Caco-2 (cell line): ENCODE data around the gene CCL4L2. TPM values are rescaled to one million over a fixed set of nuclear protein-coding genes. Genes with fewer than 3 reads are reported as not detected.

Source experiments
- BruUV-seq: library from RNA; stranded (reverse); fragments of 400-500 nt; replicated peaks from 2 replicates; lab custom pipeline; 2021; lab: Mats Ljungman, UMichigan
- CTCF ChIA-PET: fragments of 300-600 bp; sonication (Branson Sonifier 250); formaldehyde crosslinking; loops from one replicate; lab custom pipeline; 2022; ENCODE audit warnings: antibody characterized with exemption; lab: Charles Lee
- POLR2A ChIA-PET: fragments of 300-600 bp; sonication (Branson Sonifier 250); formaldehyde crosslinking; loops from one replicate; lab custom pipeline; 2022; ENCODE audit warnings: antibody characterized with exemption; lab: Charles Lee
- DNase-seq, 2 experiments: peaks; one replicate each; pipeline versions ENCODE4 v3.0.0 to v3.0.0-alpha.2; 2020 to 2022
- H3K27me3 ChIP-seq: replicated peaks from 2 replicates; pipeline ENCODE4 v1.6.0; 2011; ENCODE audit warnings: low read length; ENCODE audit not compliant: control insufficient read depth, insufficient read depth
- H3K36me3 ChIP-seq: 2 replicates; pipeline ENCODE4 v1.5.1; 2011; ENCODE audit warnings: low read length; ENCODE audit not compliant: control insufficient read depth, insufficient read depth
- H3K4me1 ChIP-seq: fragments of 250-450 bp; sonication (Bioruptor Pico); 2 replicates; pipeline ENCODE4 v1.5.1; 2020; ENCODE audit warnings: mild to moderate bottlenecking
- H3K4me3 ChIP-seq: 2 replicates; pipeline ENCODE4 v1.5.1; 2011; ENCODE audit warnings: low read depth, mild to moderate bottlenecking, control low read depth, low read length
- H3K9me3 ChIP-seq: fragments of 250-450 bp; sonication (Bioruptor Pico); 2 replicates; pipeline ENCODE4 v1.5.1; 2020; ENCODE audit warnings: mild to moderate bottlenecking, moderate library complexity
- H3K27ac Mint-ChIP-seq: one replicate; pipeline ENCODE4 v1.8.0; 2022; ENCODE audit warnings: mixed read lengths; ENCODE audit not compliant: unreplicated experiment
- H3K27me3 Mint-ChIP-seq: one replicate; pipeline ENCODE4 v1.8.0; 2022; ENCODE audit warnings: mixed read lengths; ENCODE audit not compliant: insufficient read depth, unreplicated experiment
- H3K36me3 Mint-ChIP-seq: one replicate; pipeline ENCODE4 v1.8.0; 2022; ENCODE audit warnings: mild to moderate bottlenecking, mixed read lengths; ENCODE audit not compliant: insufficient read depth, unreplicated experiment
- H3K4me1 Mint-ChIP-seq: one replicate; pipeline ENCODE4 v1.8.0; 2022; ENCODE audit warnings: low read depth, mixed read lengths; ENCODE audit not compliant: unreplicated experiment
- H3K4me3 Mint-ChIP-seq: one replicate; pipeline ENCODE4 v1.8.0; 2022; ENCODE audit warnings: mild to moderate bottlenecking, moderate library complexity, mixed read lengths; ENCODE audit not compliant: unreplicated experiment
- H3K9me3 Mint-ChIP-seq: one replicate; pipeline ENCODE4 v1.8.0; 2022; ENCODE audit warnings: mixed read lengths; ENCODE audit not compliant: unreplicated experiment
- CTCF ChIP-seq, 2 experiments: fragments of 200-600 bp in 1 of 2; IDR thresholded peaks; 1 replicate in 1 of 2; 2 replicates in 1 of 2; pipeline versions ENCODE4 v1.5.1 to v1.8.0; 2011 to 2022; ENCODE audit warnings: antibody characterized with exemption in 1 of 2, control low read depth in 1 of 2, inconsistent platforms in 1 of 2, low read depth in 1 of 2, low read length in 1 of 2, mild to moderate bottlenecking in 1 of 2, moderate library complexity in 1 of 2; ENCODE audit not compliant: insufficient read depth in 1 of 2, severe bottlenecking in 1 of 2, unreplicated experiment in 1 of 2
- intact Hi-C: fragments of 100-400 bp; cut with micrococcal nuclease; formaldehyde crosslinking; loops from one replicate; pipeline ENCODE4 v1.10.0; 2022; ENCODE audit not compliant: unreplicated experiment
- total RNA-seq: library from RNA; stranded (reverse); gene quantifications from 2 replicates; pipeline ENCODE4 v1.2.3, GENCODE V29; 2022

Gene CCL4L2
- total RNA-seq, 1 experiment from 2014 or later, result not detected

GRCh38 chr17:36182176-36183000, 28.5 kb upstream of the CCL4L2 start:
- Histone ChIP-seq H3K4me3 (peak overlapping the region; percentile 47), H3K9me3 (no peaks in the 10 kb centered on the region), H3K4me1 (peaks cover 4% of the 10 kb centered on the region; the same call in 1 of the 2 replicates), H3K36me3 (no peaks in the 10 kb centered on the region), H3K27me3 (no peaks in the 10 kb centered on the region; the same call in none of the 2 replicates)
- no peaks in the 10 kb centered on the region for H3K36me3 Mint-ChIP-seq
- peak overlapping the region; percentile 57 for H3K4me3 Mint-ChIP-seq
- H3K9me3 Mint-ChIP-seq, result no peaks in the 10 kb centered on the region
- ChIA-PET POLR2A (no interaction called here), CTCF (interaction anchor here (0.6 to 1.0 kb wide), 3 partner anchors 23 to 418 kb away, joined by 3 to 6 read pairs (median 4); no protein-coding TSS in a partner anchor)
- H3K27me3 Mint-ChIP-seq, result peaks cover 16% of the 10 kb centered on the region
- BruUV-seq, result no TSS peak
- no peak for TF ChIP-seq CTCF (IDR thresholded peaks at IDR 0.05; ENCODE audit: insufficient read depth in 1 of 2, low read depth in 1 of 2, low read length in 1 of 2, severe bottlenecking in 1 of 2, unreplicated experiment in 1 of 2)
- intact Hi-C loops, result no loop called here
- H3K27ac Mint-ChIP-seq, result no peak overlapping the region
- no peak for DNase-seq
- no peaks in the 10 kb centered on the region for H3K4me1 Mint-ChIP-seq

- Mint-ChIP-seq H3K4me1 (no peaks in the 10 kb centered on the region), H3K27ac (no peak overlapping the region), H3K36me3 (no peaks in the 10 kb centered on the region), H3K9me3 (no peaks in the 10 kb centered on the region), H3K4me3 (peak overlapping the region; percentile 57), H3K27me3 (peaks cover 21% of the 10 kb centered on the region)
- DNase-seq, result peak; percentile 72 to 77
- intact Hi-C loops, result no loop called here
- TF ChIP-seq CTCF (IDR thresholded peaks at IDR 0.05; ENCODE audit: insufficient read depth in 1 of 2, low read depth in 1 of 2, low read length in 1 of 2, severe bottlenecking in 1 of 2, unreplicated experiment in 1 of 2), result no peak
- Histone ChIP-seq H3K27me3 (peaks cover 1% of the 10 kb centered on the region), H3K36me3 (no peaks in the 10 kb centered on the region), H3K4me1 (peaks cover 4% of the 10 kb centered on the region; the same call in 1 of the 2 replicates), H3K4me3 (peak overlapping the region; percentile 47), H3K9me3 (no peaks in the 10 kb centered on the region)
- no TSS peak for BruUV-seq
- ChIA-PET POLR2A (interaction anchor here (0.5 to 0.6 kb wide), 2 partner anchors 14 to 48 kb away, joined by 3 to 13 read pairs; no protein-coding TSS in a partner anchor), CTCF (interaction anchor here (0.6 to 1.0 kb wide), 3 partner anchors 24 to 419 kb away, joined by 3 to 6 read pairs (median 4); no protein-coding TSS in a partner anchor)
These were observed 27.6 kb upstream of the CCL4L2 start for GRCh38 chr17:36183001-36183971.
